Transverse colon (tissue), 4 donors: Measurements from ENCODE around the gene PLPP3. TPM values are rescaled to one million over a fixed set of nuclear protein-coding genes. Genes with fewer than 3 reads are reported as not detected.

ENCODE experiments used
- DNase-seq: peaks from one replicate; pipeline ENCODE4 v3.0.0-alpha.2; 2019
- H3K27ac ChIP-seq, 4 donors: fragments of 200-600 bp; sonication (generic); 2 replicates each; pipeline ENCODE4 v1.5.1; 2016 to 2018; ENCODE audit warnings: inconsistent platforms in 4 of 4
- H3K27me3 ChIP-seq: fragments of 200-600 bp; sonication (generic); 2 replicates; pipeline ENCODE4 v1.5.1; 2017; ENCODE audit warnings: inconsistent platforms
- H3K36me3 ChIP-seq, 4 donors: fragments of 200-600 bp; sonication (generic); 2 replicates each; pipeline ENCODE4 v1.5.1; 2017 to 2019; ENCODE audit warnings: inconsistent platforms in 4 of 4
- H3K4me1 ChIP-seq, 4 donors: fragments of 200-600 bp; sonication (generic); 2 replicates each; pipeline ENCODE4 v1.5.1; 2017 to 2020; ENCODE audit warnings: inconsistent platforms in 4 of 4
- H3K4me3 ChIP-seq, 4 donors: fragments of 200-600 bp; sonication (generic); 1 replicate in 1 of 4; 2 replicates in 3 of 4; pipeline versions ENCODE4 v1.5.1 to v1.6.1; 2017 to 2019; ENCODE audit warnings: inconsistent platforms in 4 of 4
- H3K9me3 ChIP-seq, 2 donors: fragments of 200-600 bp; sonication (generic); 2 replicates each; pipeline ENCODE4 v1.5.1; 2017 to 2019; ENCODE audit warnings: inconsistent platforms in 2 of 2
- EP300 ChIP-seq: sonication (generic); formaldehyde crosslinking; IDR thresholded peaks from one replicate; pipeline ENCODE4 v1.6.1; 2017; ENCODE audit warnings: antibody characterized with exemption, low read depth
- POLR2A ChIP-seq: fragments of 450-650 bp; IDR thresholded peaks from one replicate; pipeline ENCODE4 v1.6.1; 2016; ENCODE audit warnings: antibody characterized with exemption, mild to moderate bottlenecking, moderate library complexity
- POLR2AphosphoS5 ChIP-seq, 3 donors: sonication (generic); formaldehyde crosslinking; IDR thresholded peaks; one replicate each; pipeline ENCODE4 v1.6.1; 2016; ENCODE audit warnings: antibody characterized with exemption in 3 of 3
- WGBS, 2 donors: methylation state at CpG; one replicate each; pipeline ENCODE4 v1.1.5; 2018; ENCODE audit warnings: low coverage in 1 of 2; 5-methylcytosine and 5-hydroxymethylcytosine counted together
- in situ Hi-C, 4 donors: fragments of 200-750 bp; cut with MboI; loops; one replicate each; pipeline versions ENCODE4 v1.15.0 to v1.15.1; 2017; ENCODE audit warnings: low sequenced_read_pairs in 3 of 4, low pct_ligation_motif_present in 1 of 4, low pct_unique_long_range_greater_than_20kb in 1 of 4
- intact Hi-C: fragments of 100-400 bp; cut with DNase I; formaldehyde crosslinking; loops from one replicate; pipeline ENCODE4 v1.15.1; 2023; ENCODE audit warnings: low total_unique reads
- total RNA-seq, 4 donors: library from RNA; depleted of rRNA; stranded (reverse); fragments of >200 nt; gene quantifications; one replicate each; pipeline ENCODE4 v1.1.0, GENCODE V29; 2016
- TF ChIP-seq, protein P1 (sequence below), 5 experiments: fragments of 200-600 bp in 3 of 5; fragments of 450-650 bp in 2 of 5; sonication (generic) in 3 of 5; IDR thresholded peaks; 1 replicate in 2 of 5; 2 replicates in 3 of 5; pipeline ENCODE4 v1.5.1; 2016 to 2017; ENCODE audit warnings: antibody characterized with exemption in 5 of 5, inconsistent platforms in 3 of 5, mild to moderate bottlenecking in 2 of 5, moderate library complexity in 1 of 5

The PLPP3 gene
- total RNA-seq, 4 donors from 2014 or later: 51.2 to 75.1 (median 63.3) TPM

- TF ChIP-seq POLR2AphosphoS5 (IDR thresholded peaks at IDR 0.05): no peak
- TF ChIP-seq, protein P1, sequence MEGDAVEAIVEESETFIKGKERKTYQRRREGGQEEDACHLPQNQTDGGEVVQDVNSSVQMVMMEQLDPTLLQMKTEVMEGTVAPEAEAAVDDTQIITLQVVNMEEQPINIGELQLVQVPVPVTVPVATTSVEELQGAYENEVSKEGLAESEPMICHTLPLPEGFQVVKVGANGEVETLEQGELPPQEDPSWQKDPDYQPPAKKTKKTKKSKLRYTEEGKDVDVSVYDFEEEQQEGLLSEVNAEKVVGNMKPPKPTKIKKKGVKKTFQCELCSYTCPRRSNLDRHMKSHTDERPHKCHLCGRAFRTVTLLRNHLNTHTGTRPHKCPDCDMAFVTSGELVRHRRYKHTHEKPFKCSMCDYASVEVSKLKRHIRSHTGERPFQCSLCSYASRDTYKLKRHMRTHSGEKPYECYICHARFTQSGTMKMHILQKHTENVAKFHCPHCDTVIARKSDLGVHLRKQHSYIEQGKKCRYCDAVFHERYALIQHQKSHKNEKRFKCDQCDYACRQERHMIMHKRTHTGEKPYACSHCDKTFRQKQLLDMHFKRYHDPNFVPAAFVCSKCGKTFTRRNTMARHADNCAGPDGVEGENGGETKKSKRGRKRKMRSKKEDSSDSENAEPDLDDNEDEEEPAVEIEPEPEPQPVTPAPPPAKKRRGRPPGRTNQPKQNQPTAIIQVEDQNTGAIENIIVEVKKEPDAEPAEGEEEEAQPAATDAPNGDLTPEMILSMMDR (IDR thresholded peaks at IDR 0.05): no peak
- no peak for TF ChIP-seq POLR2A
- no peak for TF ChIP-seq EP300
- no peak for DNase-seq
- H3K9me3 ChIP-seq: no peaks in the 10 kb centered on the region
- no peaks in the 10 kb centered on the region for H3K27me3 ChIP-seq
- H3K27ac ChIP-seq: no peak overlapping the region
- H3K4me3 ChIP-seq: no peak overlapping the region
- H3K4me1 ChIP-seq: no peaks in the 10 kb centered on the region
- H3K36me3 ChIP-seq: no peaks in the 10 kb centered on the region
- in situ Hi-C loops: no loop called here
- intact Hi-C loops: no loop called here
Measured at GRCh38 chr1:56484695-56485094, 94.7 kb downstream of the PLPP3 start.

DNA sequence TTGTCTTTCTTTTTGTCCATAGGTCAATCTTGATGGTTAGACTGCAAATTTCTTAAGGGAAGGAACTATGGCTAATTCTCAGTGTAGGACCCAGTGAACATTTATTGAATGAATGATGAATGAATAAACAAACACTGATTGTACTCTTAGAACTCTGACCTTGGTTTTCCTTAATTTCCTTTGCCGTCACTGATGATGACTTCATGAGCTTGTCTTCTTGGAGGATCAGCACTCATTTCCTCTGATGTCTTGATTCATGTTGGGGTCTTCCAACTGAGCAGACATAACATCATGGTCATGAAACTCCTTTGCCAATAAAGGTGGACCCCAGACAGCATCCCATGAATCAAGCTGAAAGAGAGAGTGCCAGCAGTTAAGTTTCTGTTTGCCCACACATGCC is 96.3 kb downstream of the PLPP3 start:
- Histone ChIP-seq H3K9me3 (no peaks in the 10 kb centered on the region), H3K4me1 (peaks cover 0 to 2% (median 0%) of the 10 kb centered on the region in 4 donors), H3K27ac (no peak overlapping the region), H3K36me3 (no peaks in the 10 kb centered on the region), H3K4me3 (no peak overlapping the region), H3K27me3 (peaks cover 4% of the 10 kb centered on the region)
- intact Hi-C loops (no loop called here), in situ Hi-C loops (no loop called here)
- TF ChIP-seq POLR2A (no peak), POLR2AphosphoS5 (IDR thresholded peaks at IDR 0.05) (no peak), EP300 (no peak)
- TF ChIP-seq, protein P1 (IDR thresholded peaks at IDR 0.05): no peak
- 86 to 100% methylated on average over 1 of the region's 1 CpG for WGBS, 2 donors
- no peak for DNase-seq

DNA sequence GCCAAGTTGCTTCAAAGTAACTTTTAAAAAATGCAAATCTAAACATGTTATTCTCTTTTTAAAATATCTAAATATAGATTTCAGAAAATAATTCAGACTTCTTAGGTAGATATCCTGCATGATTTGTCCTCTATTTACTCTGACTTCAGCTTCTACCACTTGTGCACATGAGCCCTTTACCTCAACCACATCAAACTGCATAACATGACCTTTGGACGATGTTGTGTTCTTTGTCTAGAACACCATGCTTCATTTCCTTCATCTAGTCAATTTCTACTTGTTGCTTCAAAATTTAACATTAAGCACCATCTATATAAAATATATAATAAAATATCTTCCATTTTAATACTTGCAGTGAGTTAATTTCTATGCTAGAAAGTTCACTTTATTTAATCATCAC is 96.9 kb downstream of the PLPP3 start:
- Histone ChIP-seq H3K27me3 (peaks cover 7% of the 10 kb centered on the region), H3K9me3 (no peaks in the 10 kb centered on the region), H3K4me1 (peaks cover 0 to 8% (median 0%) of the 10 kb centered on the region in 4 donors), H3K4me3 (no peak overlapping the region), H3K27ac (no peak overlapping the region), H3K36me3 (no peaks in the 10 kb centered on the region)
- DNase-seq: no peak
- intact Hi-C loops: no loop called here
- 78 to 82% methylated on average over 1 of the region's 1 CpG for WGBS, 2 donors
- in situ Hi-C loops: no loop called here
- TF ChIP-seq POLR2AphosphoS5 (IDR thresholded peaks at IDR 0.05) (no peak), POLR2A (no peak), EP300 (no peak)
- TF ChIP-seq, protein P1 (IDR thresholded peaks at IDR 0.05): no peak

GRCh38 chr1:56481140-56481694 is 98.1 kb downstream of the PLPP3 start:
- in situ Hi-C loops: no loop called here
- intact Hi-C loops: no loop called here

More at GRCh38 chr1:56481140-56481694, 98.1 kb downstream of the PLPP3 start:
- Histone ChIP-seq H3K9me3 (no peaks in the 10 kb centered on the region), H3K36me3 (no peaks in the 10 kb centered on the region), H3K4me3 (no peak overlapping the region), H3K4me1 (peaks cover 0 to 9% (median 0%) of the 10 kb centered on the region in 4 donors), H3K27ac (no peak overlapping the region), H3K27me3 (peaks cover 11% of the 10 kb centered on the region)
- DNase-seq: no peak
- no peak for TF ChIP-seq POLR2AphosphoS5 (IDR thresholded peaks at IDR 0.05)
- no peak for TF ChIP-seq POLR2A
- TF ChIP-seq, protein P1 (IDR thresholded peaks at IDR 0.05): no peak
- TF ChIP-seq EP300: no peak
